ENCODE data around the gene MLEC.
"Not testable (repeated sequence)": the region's sequence is repeated elsewhere in the genome, so short reads cannot be mapped to it uniquely, and the experiment has no call there.

The MLEC gene

DNA sequence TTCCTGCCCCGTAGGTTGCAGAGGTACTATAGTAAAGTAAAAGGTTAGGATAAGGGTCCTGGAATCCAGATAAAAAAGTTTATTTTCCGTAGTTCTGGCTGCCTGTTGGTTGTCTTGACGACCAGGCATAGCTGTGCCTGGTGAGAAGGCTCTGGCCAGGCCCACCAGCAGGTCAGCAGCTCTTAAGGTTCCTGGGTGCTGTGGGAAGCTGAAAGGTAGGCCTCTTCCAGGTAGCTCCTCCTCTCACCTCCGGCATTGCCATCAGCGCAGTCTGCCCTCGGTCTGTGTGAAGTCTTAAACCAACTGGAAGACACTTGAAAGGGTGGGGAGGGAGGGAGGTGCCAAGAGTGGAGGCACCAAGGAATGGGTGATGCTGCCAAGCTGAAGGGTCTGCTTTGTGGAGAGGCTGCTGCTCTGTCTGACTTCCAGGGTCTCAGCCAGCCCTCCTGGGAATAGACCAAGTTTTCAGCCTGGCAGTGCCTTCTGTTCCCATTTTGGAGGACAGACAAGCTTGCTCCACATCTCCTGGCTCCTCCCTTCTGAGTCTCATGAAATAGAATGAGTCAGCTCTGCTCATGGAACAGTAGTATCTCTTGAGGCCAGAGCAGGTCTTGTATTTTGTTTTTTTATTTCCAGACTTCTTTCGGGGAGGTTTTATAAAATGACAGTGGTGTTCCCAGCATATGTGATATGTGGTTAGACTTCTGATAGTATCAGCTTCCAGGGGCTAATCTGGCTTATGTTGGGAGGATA is 33.5 kb downstream of the MLEC start:
- DNase-seq (ENCODE audit: low read depth in 2 of 3, low spot score in 1 of 3) = no peak

DNA sequence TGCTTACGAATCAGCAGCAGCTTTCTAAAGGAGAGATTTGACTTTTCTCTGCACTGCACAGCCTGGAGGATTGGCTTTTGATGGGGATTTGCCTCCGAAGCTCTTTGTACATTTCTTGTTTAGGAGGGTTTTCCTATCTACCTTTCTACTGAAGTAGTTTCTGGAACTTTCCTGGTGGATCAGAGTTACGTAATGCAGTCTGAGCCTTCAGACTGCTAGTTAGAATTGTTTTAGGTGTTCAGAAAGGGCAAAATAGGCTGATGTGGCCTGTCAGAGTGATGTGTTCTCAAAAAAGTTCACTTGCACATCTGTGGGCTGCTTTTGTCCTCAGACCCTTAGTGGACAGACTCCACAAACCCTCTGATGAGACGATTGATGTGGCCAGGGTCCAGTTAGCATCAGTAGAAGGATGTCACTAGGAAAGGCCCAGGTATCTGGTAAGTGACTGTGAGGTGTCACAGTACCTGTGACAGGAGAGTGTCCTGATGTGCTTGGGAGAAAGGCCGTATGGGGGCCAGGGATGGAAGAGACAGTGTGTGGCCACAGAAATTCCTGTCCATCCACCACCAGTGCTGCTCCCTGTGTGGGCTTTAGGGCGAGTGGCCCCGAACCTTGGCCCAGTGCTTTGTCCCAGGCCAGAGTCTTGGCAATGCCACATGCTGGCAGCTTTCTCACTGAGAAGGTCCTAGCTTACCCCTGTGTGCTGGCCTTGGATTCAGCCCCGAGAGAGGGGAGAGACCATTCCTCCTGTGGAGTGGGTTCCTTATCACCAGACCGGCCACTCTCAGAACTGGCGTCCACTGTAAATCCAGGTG is 34.2 kb downstream of the MLEC start:
- no peak for DNase-seq (ENCODE audit: low read depth in 2 of 3, low spot score in 1 of 3)

DNA sequence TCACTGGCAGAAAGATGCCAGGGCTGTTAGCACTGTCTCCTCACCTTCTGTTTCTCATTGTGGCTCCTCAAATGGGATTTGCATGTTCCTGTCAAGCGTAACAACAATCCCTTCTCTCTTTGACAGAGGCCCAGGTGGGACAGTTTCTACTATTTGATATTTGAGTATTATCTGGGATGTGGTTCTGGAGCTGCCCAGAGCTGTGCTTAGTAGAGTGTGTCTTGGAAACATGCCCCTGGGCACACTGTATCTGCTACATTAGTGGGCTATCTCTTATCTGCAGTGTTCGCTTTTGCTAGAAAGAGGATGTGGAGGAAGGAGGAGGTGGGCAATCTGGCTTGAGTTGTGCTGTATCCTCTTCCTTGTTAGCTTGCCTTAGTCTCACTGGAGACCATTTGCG is 34.9 kb downstream of the MLEC start:
- no peak for DNase-seq (ENCODE audit: low read depth in 2 of 3, low spot score in 1 of 3)

DNA sequence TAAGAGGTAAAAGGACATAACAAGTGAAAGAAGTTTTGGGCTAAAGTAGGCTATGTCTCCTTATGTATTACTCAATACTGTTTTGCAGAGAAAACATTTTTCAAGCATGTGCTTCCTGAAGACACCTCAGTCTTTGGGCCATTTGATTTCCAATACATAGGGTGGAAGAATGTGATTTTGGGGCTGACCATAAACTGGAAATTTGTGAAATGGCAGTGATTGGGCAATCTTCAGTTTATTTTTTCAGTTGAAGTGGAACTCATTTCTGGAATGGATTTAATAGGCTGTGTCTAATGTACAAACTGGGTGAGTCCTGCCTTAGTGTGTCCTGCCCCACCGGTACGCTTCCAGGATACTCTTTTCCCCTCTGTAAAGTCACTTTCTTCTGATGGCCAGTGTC is 35.8 kb downstream of the MLEC start:
- no peak for DNase-seq (ENCODE audit: low read depth in 2 of 3, low spot score in 1 of 3)

DNA sequence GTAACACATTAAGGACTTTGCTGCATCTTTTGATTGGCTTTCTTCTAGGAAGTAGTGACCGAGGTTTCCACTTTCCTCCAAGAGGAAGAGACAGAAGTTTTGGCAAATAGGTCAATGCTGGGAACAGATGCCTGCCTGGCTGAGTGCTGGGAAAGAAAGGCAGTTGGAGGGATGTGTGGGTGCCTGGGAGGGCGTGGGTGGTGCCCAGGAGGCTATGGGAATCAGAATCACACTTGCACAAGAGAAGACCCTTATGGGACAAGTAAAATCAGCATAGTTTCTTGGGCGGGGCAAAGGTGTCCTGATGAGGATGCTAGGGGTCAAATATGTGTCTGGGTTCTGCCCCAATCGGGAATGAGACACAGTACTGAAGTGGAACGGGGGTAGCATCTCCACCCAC is 37.8 kb downstream of the MLEC start:
- no peak for DNase-seq (ENCODE audit: low read depth in 2 of 3, low spot score in 1 of 3)

DNA sequence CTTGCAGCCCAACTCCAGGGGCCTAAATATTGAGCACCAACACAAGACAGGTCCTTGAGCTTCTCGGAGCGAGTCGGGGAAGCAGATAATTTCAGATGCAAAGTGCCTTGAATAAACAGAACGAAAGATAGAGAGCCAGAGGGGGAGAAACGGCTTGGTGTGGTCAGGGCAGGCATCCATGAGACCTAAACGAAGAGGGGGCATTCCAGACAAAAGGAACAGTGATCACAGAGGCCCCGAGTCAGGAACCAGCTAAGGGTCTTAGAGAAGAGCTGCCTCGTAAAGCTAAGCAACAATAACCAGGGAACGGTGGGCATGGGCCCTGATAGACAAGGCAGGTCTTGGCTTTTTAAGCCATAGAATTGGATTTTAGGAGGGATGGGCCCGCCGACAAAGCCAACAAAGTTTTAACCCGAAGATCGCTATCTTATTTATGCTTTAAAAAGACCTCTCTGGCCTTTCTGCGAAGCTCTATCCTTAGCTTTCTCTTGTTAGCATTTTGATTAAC is 38.3 kb downstream of the MLEC start:
- DNase-seq (ENCODE audit: low read depth in 2 of 3, low spot score in 1 of 3) = no peak

DNA sequence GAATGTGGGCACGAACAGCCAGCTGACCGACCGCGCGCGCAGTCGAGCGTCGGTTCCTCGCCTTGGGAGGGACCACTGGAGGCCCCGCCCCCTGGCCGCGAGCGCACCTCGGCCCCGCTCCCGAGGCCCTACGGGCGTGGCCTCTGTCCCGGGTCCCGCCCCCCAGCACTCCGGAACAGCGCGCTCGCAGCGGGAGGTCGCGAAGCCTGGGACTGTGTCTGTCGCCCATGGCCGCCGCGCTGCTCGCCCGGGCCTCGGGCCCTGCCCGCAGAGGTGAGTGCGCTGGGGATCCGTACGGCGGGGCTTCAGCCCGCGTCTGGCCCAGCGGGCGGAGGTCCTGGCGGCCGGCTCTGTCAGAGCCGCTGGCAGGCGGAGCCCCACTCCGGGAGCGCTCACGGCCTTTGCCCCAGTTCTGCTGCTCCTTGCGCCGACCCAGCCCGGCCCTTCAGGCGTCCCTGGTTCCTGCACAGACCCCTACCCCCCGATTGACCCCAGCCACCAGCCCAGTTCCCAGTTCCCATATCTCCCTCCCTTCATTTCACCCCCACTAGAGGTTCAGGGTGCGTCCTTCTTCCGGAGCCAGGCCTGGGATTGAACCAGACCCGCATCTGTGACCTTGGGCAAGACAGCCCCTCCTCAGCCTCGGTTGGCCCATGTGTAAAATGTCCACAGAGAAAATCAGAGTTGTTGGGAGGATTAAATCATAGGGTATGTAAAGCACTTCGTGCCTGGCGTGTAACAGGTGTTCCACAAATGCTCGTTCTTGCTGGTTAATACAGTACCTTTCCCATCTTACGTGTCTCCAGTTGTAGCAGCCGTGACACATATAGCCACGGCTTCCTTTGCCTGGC is 38.9 kb downstream of the MLEC start, which contains the start of gene ACADS:
Gene ACADS (plus strand): TSS at position 168 of the 851 bp plus-strand sequence. CDS start 60 bp downstream, at position 228.
- DNase-seq (ENCODE audit: low read depth in 2 of 3, low spot score in 1 of 3) = peak; percentile 71 to 90 (median 84)

DNA sequence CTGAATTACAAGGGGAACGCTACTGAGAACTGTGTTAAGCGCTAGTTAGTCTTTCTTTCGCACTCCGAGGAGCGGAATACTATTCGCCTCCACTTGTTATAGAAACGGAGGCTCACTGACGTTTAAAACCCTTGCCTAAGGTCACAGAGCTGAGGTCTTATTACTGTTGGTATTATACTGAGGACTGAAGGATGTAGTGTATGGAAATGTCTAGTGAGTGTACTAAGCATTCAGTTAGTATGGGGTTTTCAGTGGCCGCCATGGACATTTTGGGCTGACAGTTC is 39.5 kb downstream of the MLEC start:
- no peak for DNase-seq (ENCODE audit: low read depth in 2 of 3, low spot score in 1 of 3)

DNA sequence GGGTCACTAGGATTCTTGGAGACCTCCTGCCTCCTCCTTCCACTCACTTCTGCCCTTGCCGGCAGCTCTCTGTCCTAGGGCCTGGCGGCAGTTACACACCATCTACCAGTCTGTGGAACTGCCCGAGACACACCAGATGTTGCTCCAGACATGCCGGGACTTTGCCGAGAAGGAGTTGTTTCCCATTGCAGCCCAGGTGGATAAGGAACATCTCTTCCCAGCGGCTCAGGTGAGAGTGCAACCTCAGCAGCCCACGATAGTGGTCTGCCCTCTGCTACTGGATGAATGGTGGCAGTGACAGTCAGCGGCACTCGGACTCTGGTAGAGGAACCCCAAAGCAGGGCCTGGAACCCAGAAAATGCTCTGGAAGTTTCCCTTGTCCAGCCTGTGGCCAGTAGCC is 40.0 kb downstream of the MLEC start:
- DNase-seq (ENCODE audit: low read depth in 2 of 3, low spot score in 1 of 3) = no peak

DNA sequence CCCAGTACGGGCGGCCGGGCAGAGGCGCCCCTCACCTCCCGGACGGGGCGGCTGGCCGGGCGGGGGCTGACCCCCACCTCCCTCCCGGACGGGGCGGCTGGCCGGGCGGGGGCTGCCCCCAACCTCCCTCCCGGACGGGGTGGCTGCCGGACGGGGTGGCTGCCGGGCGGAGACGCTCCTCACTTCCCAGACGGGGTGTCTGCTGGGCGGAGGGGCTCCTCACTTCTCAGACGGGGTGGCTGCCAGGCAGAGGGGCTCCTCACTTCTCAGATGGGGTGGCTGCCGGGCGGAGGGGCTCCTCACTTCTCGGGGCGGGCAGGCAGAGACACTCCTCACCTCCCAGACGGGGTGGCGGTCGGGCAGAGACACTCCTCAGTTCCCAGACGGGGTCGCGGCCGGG is 45.2 kb downstream of the MLEC start:
- not testable (repeated sequence) for DNase-seq (ENCODE audit: low read depth in 2 of 3, low spot score in 1 of 3)

DNA sequence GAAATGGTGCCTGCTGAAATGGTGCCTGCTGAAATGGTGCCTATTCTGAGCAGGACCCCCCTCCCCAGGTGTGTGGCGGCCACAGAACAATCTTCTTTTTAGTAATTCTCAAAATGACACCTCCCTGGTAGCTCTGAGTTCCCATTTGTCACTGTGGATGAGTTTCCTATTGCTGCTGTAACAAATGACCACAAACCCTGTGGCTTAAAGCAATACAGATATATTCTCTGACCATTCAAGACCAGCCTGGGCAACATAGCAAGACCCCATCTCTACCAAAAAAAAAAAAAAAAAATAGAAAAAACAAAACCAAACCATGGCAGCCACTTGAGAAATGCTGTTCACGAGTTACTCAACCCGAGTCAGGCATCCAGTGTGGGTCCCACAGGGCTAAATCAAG is 46.6 kb downstream of the MLEC start:
- DNase-seq (ENCODE audit: low read depth in 2 of 3, low spot score in 1 of 3) = no peak

DNA sequence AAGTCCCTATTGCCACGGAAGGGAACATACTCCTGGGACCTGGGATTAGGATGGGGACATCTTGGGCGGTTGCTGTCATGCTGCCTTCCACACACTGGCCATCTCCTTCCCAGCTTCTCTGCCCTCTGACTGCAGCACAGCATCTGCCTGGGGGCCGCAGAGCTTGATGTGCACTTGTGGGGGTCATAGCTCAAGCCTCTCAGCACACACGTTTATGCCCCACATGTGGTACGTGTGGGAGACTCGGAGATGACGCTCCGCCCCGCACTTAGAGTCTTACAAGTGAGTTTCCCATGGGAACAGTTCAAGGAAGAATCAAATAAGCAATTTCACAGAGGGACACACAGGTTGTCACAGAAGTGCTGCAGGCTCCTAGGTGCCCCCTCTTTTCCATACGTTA is 47.3 kb downstream of the MLEC start:
- no peak for DNase-seq (ENCODE audit: low read depth in 2 of 3, low spot score in 1 of 3)

DNA sequence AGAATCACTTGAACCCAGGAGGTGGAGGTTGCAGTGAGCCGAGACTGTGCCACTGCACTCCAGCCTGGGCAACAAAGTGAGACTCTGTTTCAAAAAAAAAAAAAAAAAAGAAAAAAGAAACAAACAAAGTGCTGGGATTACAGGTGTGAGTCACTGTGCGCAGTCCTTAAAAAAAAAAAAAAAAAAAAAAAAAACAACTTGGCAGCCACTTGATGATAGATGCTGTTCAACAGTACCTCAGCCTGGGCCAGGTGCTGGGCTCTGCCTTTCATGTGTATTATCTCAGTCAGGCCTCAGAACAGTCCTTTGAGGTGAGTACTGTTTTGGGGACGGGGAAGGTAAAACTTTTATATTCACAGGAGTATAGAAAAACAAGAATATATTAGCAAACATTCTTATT is 48.2 kb downstream of the MLEC start:
- no peak for DNase-seq (ENCODE audit: low read depth in 2 of 3, low spot score in 1 of 3)

DNA sequence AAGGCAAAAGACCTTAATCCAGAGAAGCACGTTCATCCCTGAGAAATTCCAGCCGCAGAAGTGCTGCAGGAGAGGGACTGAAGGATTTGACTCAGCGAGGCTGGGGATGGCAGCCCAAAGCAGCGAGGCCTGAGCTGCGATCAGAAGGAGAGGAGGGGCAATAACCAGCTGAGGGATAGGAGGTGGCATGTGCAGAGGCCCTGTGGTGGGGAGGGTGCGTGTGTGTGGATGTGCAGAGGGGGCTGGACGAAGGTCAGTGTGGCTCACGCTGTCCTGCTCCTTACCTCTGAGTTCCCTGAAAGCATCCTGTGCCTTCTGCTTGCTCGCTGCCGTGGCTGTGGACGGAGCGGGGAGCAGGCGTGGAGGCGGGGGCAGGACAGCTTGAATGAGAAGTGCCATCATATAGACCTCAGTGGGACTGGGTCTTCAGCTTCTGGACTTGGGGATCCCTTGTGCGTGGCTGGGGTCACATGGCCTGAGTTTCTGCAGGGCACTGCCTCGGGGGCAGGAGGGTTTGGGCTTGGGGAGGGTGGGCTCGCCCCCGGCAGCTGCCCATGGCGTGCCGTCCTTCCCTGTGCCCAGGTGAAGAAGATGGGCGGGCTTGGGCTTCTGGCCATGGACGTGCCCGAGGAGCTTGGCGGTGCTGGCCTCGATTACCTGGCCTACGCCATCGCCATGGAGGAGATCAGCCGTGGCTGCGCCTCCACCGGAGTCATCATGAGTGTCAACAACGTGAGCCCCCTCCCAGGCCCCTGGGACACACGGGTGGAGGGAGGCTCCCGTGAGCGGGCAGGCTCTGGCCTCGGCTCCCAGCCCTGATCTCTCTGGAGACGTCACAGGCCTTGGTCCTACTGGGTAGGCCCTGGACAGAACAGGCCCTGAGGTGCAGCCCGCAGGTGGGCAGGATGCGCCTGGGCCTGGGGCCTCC is 49.7 kb downstream of the MLEC start:
- no peak for DNase-seq (ENCODE audit: low read depth in 2 of 3, low spot score in 1 of 3)

DNA sequence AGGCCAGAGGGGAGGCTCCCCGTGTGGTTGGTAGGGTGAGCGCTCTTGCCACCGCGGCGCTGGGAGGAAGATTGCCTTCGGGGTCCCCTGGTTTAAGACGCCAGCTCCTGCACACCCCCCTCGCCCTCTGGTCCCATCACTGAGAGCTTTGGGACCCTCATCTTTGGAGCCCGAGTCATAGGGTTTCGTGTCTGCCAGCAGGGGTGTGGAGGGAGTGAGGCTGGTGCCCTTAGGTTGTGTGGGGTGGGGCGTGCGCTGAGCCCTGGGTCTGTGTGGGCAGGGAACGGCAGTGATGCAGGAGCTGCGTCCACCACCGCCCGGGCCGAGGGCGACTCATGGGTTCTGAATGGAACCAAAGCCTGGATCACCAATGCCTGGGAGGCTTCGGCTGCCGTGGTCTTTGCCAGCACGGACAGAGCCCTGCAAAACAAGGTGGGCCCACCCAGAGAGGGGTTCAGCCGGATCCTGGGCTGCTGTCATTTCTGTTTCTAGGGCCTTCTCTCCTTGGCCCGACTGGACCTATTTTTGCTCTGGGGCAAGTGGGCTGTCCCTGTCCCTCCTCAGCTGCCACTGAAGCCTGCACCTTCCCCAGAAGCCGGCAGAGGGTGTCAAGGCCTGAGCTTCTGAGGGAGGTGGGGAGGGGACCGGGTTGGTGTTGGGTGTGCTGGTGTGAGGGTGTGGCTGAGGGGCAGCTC is 50.8 kb downstream of the MLEC start:
- no peak for DNase-seq (ENCODE audit: low read depth in 2 of 3, low spot score in 1 of 3)

DNA sequence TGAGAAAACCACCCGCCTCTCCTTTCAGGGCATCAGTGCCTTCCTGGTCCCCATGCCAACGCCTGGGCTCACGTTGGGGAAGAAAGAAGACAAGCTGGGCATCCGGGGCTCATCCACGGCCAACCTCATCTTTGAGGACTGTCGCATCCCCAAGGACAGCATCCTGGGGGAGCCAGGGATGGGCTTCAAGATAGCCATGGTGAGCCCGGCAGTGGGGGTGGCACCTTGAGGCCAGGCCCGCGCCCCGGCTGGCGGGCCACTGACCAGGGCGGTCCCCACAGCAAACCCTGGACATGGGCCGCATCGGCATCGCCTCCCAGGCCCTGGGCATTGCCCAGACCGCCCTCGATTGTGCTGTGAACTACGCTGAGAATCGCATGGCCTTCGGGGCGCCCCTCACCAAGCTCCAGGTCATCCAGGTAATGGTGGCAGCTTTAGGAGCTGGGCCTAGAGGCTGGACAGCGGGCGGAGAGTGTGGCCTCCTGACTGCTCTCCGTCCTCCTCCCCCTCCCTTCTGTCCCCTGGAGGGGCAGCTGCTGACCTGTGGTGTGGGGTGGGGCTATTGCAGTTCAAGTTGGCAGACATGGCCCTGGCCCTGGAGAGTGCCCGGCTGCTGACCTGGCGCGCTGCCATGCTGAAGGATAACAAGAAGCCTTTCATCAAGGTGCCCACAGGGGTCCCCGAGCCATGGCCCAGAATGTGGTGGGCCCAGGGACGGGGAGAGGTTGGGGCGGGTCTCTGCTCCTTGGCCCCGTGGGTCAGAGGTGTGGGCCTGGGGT is 51.5 kb downstream of the MLEC start:
- no peak for DNase-seq (ENCODE audit: low read depth in 2 of 3, low spot score in 1 of 3)

DNA sequence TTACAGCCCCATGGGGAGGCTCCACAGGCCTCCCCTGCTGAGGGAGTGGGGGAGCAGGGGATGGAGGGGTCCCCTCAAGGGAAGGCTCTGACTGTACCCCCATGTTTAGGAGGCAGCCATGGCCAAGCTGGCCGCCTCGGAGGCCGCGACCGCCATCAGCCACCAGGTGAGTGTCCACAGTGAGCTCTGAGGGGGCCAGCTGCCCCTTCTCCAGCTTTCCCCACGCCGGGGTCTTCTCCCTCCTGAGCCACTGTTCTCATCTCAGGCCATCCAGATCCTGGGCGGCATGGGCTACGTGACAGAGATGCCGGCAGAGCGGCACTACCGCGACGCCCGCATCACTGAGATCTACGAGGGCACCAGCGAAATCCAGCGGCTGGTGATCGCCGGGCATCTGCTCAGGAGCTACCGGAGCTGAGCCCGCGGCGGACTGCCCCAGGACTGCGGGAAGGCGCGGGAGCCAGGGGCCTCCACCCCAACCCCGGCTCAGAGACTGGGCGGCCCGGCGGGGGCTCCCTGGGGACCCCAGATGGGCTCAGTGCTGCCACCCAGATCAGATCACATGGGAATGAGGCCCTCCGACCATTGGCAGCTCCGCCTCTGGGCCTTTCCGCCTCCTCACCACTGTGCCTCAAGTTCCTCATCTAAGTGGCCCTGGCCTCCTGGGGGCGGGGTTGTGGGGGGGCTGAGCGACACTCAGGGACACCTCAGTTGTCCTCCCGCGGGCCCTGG is 52.2 kb downstream of the MLEC start:
- no peak for DNase-seq (ENCODE audit: low read depth in 2 of 3, low spot score in 1 of 3)

DNA sequence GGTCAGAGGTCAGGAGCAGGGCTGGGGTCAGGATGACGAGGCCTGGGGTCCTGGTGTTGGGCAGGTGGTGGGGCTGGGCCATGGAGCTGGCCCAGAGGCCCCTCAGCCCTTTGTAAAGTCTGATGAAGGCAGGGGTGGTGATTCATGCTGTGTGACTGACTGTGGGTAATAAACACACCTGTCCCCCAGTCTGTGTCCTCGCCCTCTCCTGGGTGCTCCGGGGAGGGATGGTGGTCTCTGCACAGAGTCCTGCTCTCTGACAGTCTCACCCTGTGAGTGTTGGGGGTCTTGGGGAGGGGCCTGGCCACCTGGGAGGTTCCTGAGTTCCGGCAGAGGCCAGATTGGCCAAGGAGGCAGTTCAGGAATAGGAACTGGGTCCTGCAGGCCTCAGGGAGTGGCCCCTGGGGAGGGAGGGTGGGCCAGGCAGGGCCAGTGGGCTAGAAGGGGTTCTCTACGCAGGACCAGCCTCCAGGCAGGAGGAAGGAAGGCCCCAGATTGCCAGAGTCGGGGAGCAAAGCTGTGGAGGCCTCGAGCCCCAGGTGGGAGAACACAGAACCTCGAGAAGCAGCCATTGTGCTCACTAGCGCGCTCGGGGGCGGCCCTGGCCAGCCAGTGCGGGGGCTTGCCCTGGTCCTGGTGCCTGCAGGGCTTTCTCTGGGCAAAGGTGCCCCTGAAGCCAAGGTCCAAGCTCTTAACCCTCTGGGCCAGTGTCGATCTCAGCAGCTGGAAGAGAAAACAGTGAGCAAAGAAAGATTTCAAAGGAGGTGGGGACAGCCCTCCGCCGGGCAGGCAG is 53.1 kb downstream of the MLEC start:
- DNase-seq (ENCODE audit: low read depth in 2 of 3, low spot score in 1 of 3) = no peak
